GM19035 (cell line): ENCODE data around the gene PRDX1.

Source experiments
- ATAC-seq: cut with Tn5 transposase; IDR thresholded peaks from one replicate; pipeline ENCODE4 v1.9.1; 2021; ENCODE audit not compliant: unreplicated experiment

PRDX1 gene

GRCh38 chr1:45521413-45522323 is at the start of gene PRDX1:
Gene PRDX1, minus strand, starts transcription at chr1:45521884. Its CDS starts 2,841 bp downstream, at chr1:45519043.
- peak; percentile 80 for ATAC-seq

- ATAC-seq = no peak
Measured at GRCh38 chr1:45570631-45571030, 48.9 kb upstream of the PRDX1 start.

GRCh38 chr1:45569962-45570581 is 48.4 kb upstream of the PRDX1 start:
- ATAC-seq = no peak

- ATAC-seq = no peak
Measured at GRCh38 chr1:45569571-45569961, 47.9 kb upstream of the PRDX1 start.

GRCh38 chr1:45568421-45568820 is 46.7 kb upstream of the PRDX1 start:
- no peak for ATAC-seq

- ATAC-seq = no peak
Measured at GRCh38 chr1:45567911-45568310, 46.2 kb upstream of the PRDX1 start.

- ATAC-seq = no peak
Measured at GRCh38 chr1:45566722-45567121, 45.0 kb upstream of the PRDX1 start.

- no peak for ATAC-seq
Measured at GRCh38 chr1:45563843-45564242, 42.2 kb upstream of the PRDX1 start.

GRCh38 chr1:45557422-45557944 is 35.8 kb upstream of the PRDX1 start:
- ATAC-seq = no peak

GRCh38 chr1:45554198-45554597 is 32.5 kb upstream of the PRDX1 start:
- no peak for ATAC-seq

GRCh38 chr1:45552331-45552730 is 30.6 kb upstream of the PRDX1 start:
- no peak for ATAC-seq

GRCh38 chr1:45551684-45552083 is 30.0 kb upstream of the PRDX1 start:
- ATAC-seq = no peak

GRCh38 chr1:45550401-45551351 is 29.0 kb upstream of the PRDX1 start, which contains the start of gene AKR1A1:
Gene AKR1A1, plus strand, starts transcription at chr1:45550826. Its CDS starts 10,969 bp downstream, at chr1:45561795.
- ATAC-seq = peak; percentile 88

- ATAC-seq = no peak
Measured at GRCh38 chr1:45545553-45546310, 24.0 kb upstream of the PRDX1 start.

GRCh38 chr1:45545019-45545493 is 23.4 kb upstream of the PRDX1 start:
- ATAC-seq = peak; percentile 52

GRCh38 chr1:45544530-45544929 is 22.8 kb upstream of the PRDX1 start:
- no peak for ATAC-seq

- ATAC-seq = no peak
Measured at GRCh38 chr1:45543581-45544417, 22.1 kb upstream of the PRDX1 start.

- ATAC-seq = no peak
Measured at GRCh38 chr1:45542591-45542990, 20.9 kb upstream of the PRDX1 start.

GRCh38 chr1:45541193-45541592 is 19.5 kb upstream of the PRDX1 start:
- no peak for ATAC-seq
